ENCODE results near the gene CTCF.

The CTCF gene

GRCh38 chr16:67549240-67549639, 13.1 kb upstream of the CTCF start:
- no peak for DNase-seq (ENCODE audit: low read depth)

GRCh38 chr16:67549936-67550335, 12.4 kb upstream of the CTCF start:
- no peak for DNase-seq (ENCODE audit: low read depth)

GRCh38 chr16:67551091-67551490, 11.2 kb upstream of the CTCF start:
- DNase-seq (ENCODE audit: low read depth), result no peak

GRCh38 chr16:67551972-67552371, 10.4 kb upstream of the CTCF start:
- DNase-seq (ENCODE audit: low read depth), result no peak

GRCh38 chr16:67552476-67552875, 9.8 kb upstream of the CTCF start:
- DNase-seq (ENCODE audit: low read depth), result no peak

GRCh38 chr16:67555795-67556212, 6.5 kb upstream of the CTCF start:
- no peak for DNase-seq (ENCODE audit: low read depth)

GRCh38 chr16:67558859-67559258, 3.5 kb upstream of the CTCF start:
- no peak for DNase-seq (ENCODE audit: low read depth)

- DNase-seq (ENCODE audit: low read depth), result no peak
Observed at GRCh38 chr16:67560827-67561342, 1.4 kb upstream of the CTCF start.

GRCh38 chr16:67561501-67561823, 864 bp upstream of the CTCF start:
- DNase-seq (ENCODE audit: low read depth), result no peak

GRCh38 chr16:67561824-67562525, 351 bp upstream of the CTCF start:
- DNase-seq (ENCODE audit: low read depth), result peak; percentile 96

- DNase-seq (ENCODE audit: low read depth), result peak; percentile 21
Observed at GRCh38 chr16:67562918-67563707, 787 bp downstream of the CTCF start.

- peak; percentile 85 for DNase-seq (ENCODE audit: low read depth)
Observed at GRCh38 chr16:67563708-67564468, 1.6 kb downstream of the CTCF start.

- no peak for DNase-seq (ENCODE audit: low read depth)
Observed at GRCh38 chr16:67565470-67566100, 3.3 kb downstream of the CTCF start.

- peak; percentile 68 for DNase-seq (ENCODE audit: low read depth)
Observed at GRCh38 chr16:67571464-67571863, 9.1 kb downstream of the CTCF start.

GRCh38 chr16:67571981-67572431, 9.7 kb downstream of the CTCF start:
- peak; percentile 85 for DNase-seq (ENCODE audit: low read depth)

- DNase-seq (ENCODE audit: low read depth), result no peak
Observed at GRCh38 chr16:67579686-67580085, 17.4 kb downstream of the CTCF start.

- no peak for DNase-seq (ENCODE audit: low read depth)
Observed at GRCh38 chr16:67580202-67580601, 17.9 kb downstream of the CTCF start.

GRCh38 chr16:67593288-67593687, 31.0 kb downstream of the CTCF start:
- no peak for DNase-seq (ENCODE audit: low read depth)

GRCh38 chr16:67593701-67594100, 31.4 kb downstream of the CTCF start:
- no peak for DNase-seq (ENCODE audit: low read depth)

GRCh38 chr16:67594256-67594915, 32.1 kb downstream of the CTCF start:
- no peak for DNase-seq (ENCODE audit: low read depth)

GRCh38 chr16:67594956-67595355, 32.6 kb downstream of the CTCF start:
- peak; percentile 87 for DNase-seq (ENCODE audit: low read depth)

- peak; percentile 22 for DNase-seq (ENCODE audit: low read depth)
Observed at GRCh38 chr16:67598527-67598926, 36.2 kb downstream of the CTCF start.

Data from amniotic epithelial cell (primary cell).